CD14-positive monocyte (primary cell): ENCODE results near the gene ST8SIA1. TPM values are rescaled to one million over a fixed set of nuclear protein-coding genes. Genes with fewer than 3 reads are reported as not detected.

Source experiments
- DNase-seq, 3 donors: peaks; one replicate each; pipeline ENCODE4 v3.0.0-alpha.2; 2011 to 2022
- H2AFZ ChIP-seq: 2 replicates; pipeline ENCODE4 v1.6.0; 2012; ENCODE audit warnings: mild to moderate bottlenecking, low read depth, low read length, inconsistent platforms; ENCODE audit not compliant: insufficient read depth, poor library complexity, severe bottlenecking
- H3K27ac ChIP-seq, 2 donors: 1 replicate in 1 of 2; 2 replicates in 1 of 2; pipeline ENCODE4 v1.5.1; 2012 to 2013; ENCODE audit warnings: low read length in 2 of 2, control low read depth in 1 of 2, inconsistent platforms in 1 of 2, low read depth in 1 of 2, mild to moderate bottlenecking in 1 of 2
- H3K27me3 ChIP-seq, 2 donors: one replicate each; pipeline versions ENCODE4 v1.6.0 to v1.6.1; 2011 to 2013; ENCODE audit warnings: low read length in 2 of 2; ENCODE audit not compliant: control insufficient read depth in 2 of 2, insufficient read depth in 2 of 2
- H3K36me3 ChIP-seq, 2 donors: replicated peaks in 1 of 2; 1 replicate in 1 of 2; 2 replicates in 1 of 2; pipeline versions ENCODE4 v1.5.1 to v1.6.1; 2012 to 2013; ENCODE audit warnings: low read length in 2 of 2, control low read depth in 1 of 2, inconsistent platforms in 1 of 2, mild to moderate bottlenecking in 1 of 2; ENCODE audit not compliant: insufficient read depth in 2 of 2, control insufficient read depth in 1 of 2
- H3K4me1 ChIP-seq, 2 donors: 1 replicate in 1 of 2; 2 replicates in 1 of 2; pipeline versions ENCODE4 v1.5.1 to v1.6.1; 2012 to 2013; ENCODE audit warnings: low read length in 2 of 2, control low read depth in 1 of 2, inconsistent platforms in 1 of 2, mild to moderate bottlenecking in 1 of 2, moderate library complexity in 1 of 2; ENCODE audit not compliant: insufficient read depth in 2 of 2, control insufficient read depth in 1 of 2
- H3K4me2 ChIP-seq: replicated peaks from 2 replicates; pipeline ENCODE3; 2012; ENCODE audit warnings: low read length, moderate library complexity, mild to moderate bottlenecking; ENCODE audit not compliant: poor library complexity, severe bottlenecking; ENCODE audit errors: extremely low read depth
- H3K4me3 ChIP-seq, 3 experiments: fragments of 200-600 bp in 1 of 3; sonication (generic) in 1 of 3; replicated peaks in 1 of 3; 1 replicate in 2 of 3; 2 replicates in 1 of 3; pipeline ENCODE4 v1.5.1; 2011 to 2013; ENCODE audit warnings: low read length in 3 of 3, mild to moderate bottlenecking in 3 of 3, control low read depth in 2 of 3, low read depth in 2 of 3, inconsistent platforms in 1 of 3, moderate library complexity in 1 of 3
- H3K79me2 ChIP-seq: 2 replicates; pipeline ENCODE4 v1.6.0; 2012; ENCODE audit warnings: mild to moderate bottlenecking, control low read depth, inconsistent platforms, low read length, moderate library complexity; ENCODE audit not compliant: insufficient read depth
- H3K9ac ChIP-seq: 2 replicates; pipeline ENCODE4 v1.6.0; 2017; ENCODE audit warnings: low read length, mild to moderate bottlenecking; ENCODE audit not compliant: insufficient read depth, poor library complexity, severe bottlenecking
- H3K9me3 ChIP-seq, 2 donors: replicated peaks in 1 of 2; 1 replicate in 1 of 2; 2 replicates in 1 of 2; pipeline versions ENCODE4 v1.5.1 to v1.6.1; 2012 to 2013; ENCODE audit warnings: low read length in 2 of 2, control low read depth in 1 of 2; ENCODE audit not compliant: control insufficient read depth in 1 of 2, insufficient read depth in 1 of 2
- H4K20me1 ChIP-seq: 2 replicates; pipeline ENCODE4 v1.6.0; 2012; ENCODE audit warnings: mild to moderate bottlenecking, low read length, control low read depth, moderate library complexity; ENCODE audit not compliant: insufficient read depth
- H3K27ac Mint-ChIP-seq, 7 donors: one replicate each; pipeline ENCODE4 v1.8.0; 2020; ENCODE audit warnings: mild to moderate bottlenecking in 7 of 7, mixed read lengths in 7 of 7, moderate library complexity in 6 of 7, inconsistent platforms in 2 of 7
- H3K27me3 Mint-ChIP-seq, 3 donors: one replicate each; pipeline ENCODE4 v1.8.0; 2021 to 2022; ENCODE audit warnings: low read depth in 3 of 3, mild to moderate bottlenecking in 3 of 3, mixed read lengths in 3 of 3, moderate library complexity in 3 of 3, inconsistent platforms in 1 of 3
- H3K36me3 Mint-ChIP-seq, 2 donors: one replicate each; pipeline ENCODE4 v1.8.0; 2020; ENCODE audit warnings: mixed read lengths in 2 of 2, inconsistent platforms in 1 of 2, mild to moderate bottlenecking in 1 of 2
- H3K4me1 Mint-ChIP-seq: one replicate; pipeline ENCODE4 v1.8.0; 2020; ENCODE audit warnings: mild to moderate bottlenecking, mixed read lengths
- H3K4me3 Mint-ChIP-seq, 2 donors: one replicate each; pipeline ENCODE4 v1.8.0; 2020; ENCODE audit warnings: mild to moderate bottlenecking in 2 of 2, mixed read lengths in 2 of 2, moderate library complexity in 1 of 2
- H3K9me3 Mint-ChIP-seq, 7 donors: one replicate each; pipeline ENCODE4 v1.8.0; 2020 to 2022; ENCODE audit warnings: mixed read lengths in 7 of 7, mild to moderate bottlenecking in 6 of 7, moderate library complexity in 6 of 7, inconsistent platforms in 2 of 7
- WGBS: methylation state at CpG from one replicate; pipeline ENCODE4 v1.1.5; 2013; ENCODE audit warnings: missing lambda C conversion rate; ENCODE audit not compliant: insufficient coverage; 5-methylcytosine and 5-hydroxymethylcytosine counted together
- intact Hi-C, 2 donors: fragments of 100-400 bp; cut with micrococcal nuclease; formaldehyde crosslinking; loops; one replicate each; pipeline versions ENCODE4 v1.15.0 to v1.15.1; 2023
- polyA plus RNA-seq, 3 donors: library from polyadenylated mRNA; depleted of rRNA in 1 of 3; unstranded in 2 of 3; stranded (reverse) in 1 of 3; fragments of 300-500 nt in 2 of 3; fragments of >200 nt in 1 of 3; fragmentation: Illumina TruSeq in 2 of 3; gene quantifications; 1 replicate in 2 of 3; 2 replicates in 1 of 3; pipeline ENCODE4 v1.2.3, GENCODE V29; 2012 to 2021
- TF ChIP-seq, protein P1 (sequence below): fragments of 200-600 bp; IDR thresholded peaks from one replicate; pipeline ENCODE4 v1.8.0; 2022; ENCODE audit warnings: antibody characterized with exemption, mild to moderate bottlenecking

Gene ST8SIA1
- polyA plus RNA-seq, 3 donors = not detected

DNA sequence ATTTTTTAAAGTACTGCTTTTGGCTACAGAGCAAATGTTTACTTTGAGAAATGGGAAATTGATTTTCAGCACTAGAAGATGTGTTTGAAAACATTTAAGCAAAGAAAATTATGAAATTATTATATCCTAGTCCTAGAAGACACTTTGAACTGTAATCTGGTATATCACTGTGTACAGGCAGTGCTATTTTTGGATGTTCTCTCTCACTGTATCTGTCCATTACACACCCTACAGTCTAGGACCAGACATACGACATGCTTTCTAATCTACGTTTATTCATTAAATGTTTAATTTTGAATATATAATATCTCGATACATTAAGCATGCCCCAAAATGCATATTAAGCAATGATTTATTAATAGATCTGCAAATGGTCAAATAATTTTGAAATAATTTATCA, 82.5 kb downstream of the ST8SIA1 start:
- Histone ChIP-seq H3K79me2 (no peaks in the 10 kb centered on the region), H3K4me3 (no peak overlapping the region), H3K4me2 (no peak overlapping the region), H3K9me3 (no peaks in the 10 kb centered on the region), H3K27me3 (peaks cover 14 to 17% of the 10 kb centered on the region in 2 donors), H3K4me1 (no peaks in the 10 kb centered on the region), H3K36me3 (no peaks in the 10 kb centered on the region), H4K20me1 (no peaks in the 10 kb centered on the region), H2AFZ (no peak overlapping the region), H3K27ac (no peak overlapping the region), H3K9ac (no peak overlapping the region)
- Mint-ChIP-seq H3K4me3 (no peak overlapping the region), H3K27ac (no peak overlapping the region), H3K4me1 (peaks cover 3% of the 10 kb centered on the region), H3K9me3 (no peaks in the 10 kb centered on the region), H3K36me3 (no peaks in the 10 kb centered on the region), H3K27me3 (peaks cover 8 to 15% (median 12%) of the 10 kb centered on the region in 3 donors)
- intact Hi-C loops = no loop called here
- no peak for DNase-seq
- no CpG with 5 or more reads among the region's 3 CpGs for WGBS
- TF ChIP-seq, protein P1, sequence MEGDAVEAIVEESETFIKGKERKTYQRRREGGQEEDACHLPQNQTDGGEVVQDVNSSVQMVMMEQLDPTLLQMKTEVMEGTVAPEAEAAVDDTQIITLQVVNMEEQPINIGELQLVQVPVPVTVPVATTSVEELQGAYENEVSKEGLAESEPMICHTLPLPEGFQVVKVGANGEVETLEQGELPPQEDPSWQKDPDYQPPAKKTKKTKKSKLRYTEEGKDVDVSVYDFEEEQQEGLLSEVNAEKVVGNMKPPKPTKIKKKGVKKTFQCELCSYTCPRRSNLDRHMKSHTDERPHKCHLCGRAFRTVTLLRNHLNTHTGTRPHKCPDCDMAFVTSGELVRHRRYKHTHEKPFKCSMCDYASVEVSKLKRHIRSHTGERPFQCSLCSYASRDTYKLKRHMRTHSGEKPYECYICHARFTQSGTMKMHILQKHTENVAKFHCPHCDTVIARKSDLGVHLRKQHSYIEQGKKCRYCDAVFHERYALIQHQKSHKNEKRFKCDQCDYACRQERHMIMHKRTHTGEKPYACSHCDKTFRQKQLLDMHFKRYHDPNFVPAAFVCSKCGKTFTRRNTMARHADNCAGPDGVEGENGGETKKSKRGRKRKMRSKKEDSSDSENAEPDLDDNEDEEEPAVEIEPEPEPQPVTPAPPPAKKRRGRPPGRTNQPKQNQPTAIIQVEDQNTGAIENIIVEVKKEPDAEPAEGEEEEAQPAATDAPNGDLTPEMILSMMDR = no peak

DNA sequence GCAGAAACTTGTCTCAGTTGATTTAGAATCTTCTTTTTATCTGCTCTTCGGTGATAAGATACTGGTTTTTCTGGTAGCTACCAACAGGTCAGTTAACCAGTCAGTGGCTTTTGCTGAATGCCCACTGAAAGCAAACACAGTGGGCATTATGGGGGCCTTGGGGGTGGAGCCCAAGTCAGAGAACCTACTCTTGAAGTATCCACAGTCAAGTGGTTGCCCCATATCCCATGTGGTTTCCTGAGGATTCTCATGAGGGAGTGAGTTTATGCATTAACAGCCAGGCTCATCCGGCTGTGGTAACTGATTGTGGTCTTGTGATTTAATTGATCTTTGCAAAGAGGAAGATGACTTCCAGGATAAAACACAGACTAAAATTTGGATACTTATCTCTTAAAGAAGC, 83.7 kb downstream of the ST8SIA1 start:
- intact Hi-C loops = no loop called here
- no peak overlapping the region for H3K4me3 Mint-ChIP-seq

More for the DNA sequence above, 83.7 kb downstream of the ST8SIA1 start:
- no peak overlapping the region for H3K27ac Mint-ChIP-seq
- Histone ChIP-seq H2AFZ (no peak overlapping the region), H3K9ac (no peak overlapping the region), H4K20me1 (no peaks in the 10 kb centered on the region), H3K9me3 (no peaks in the 10 kb centered on the region), H3K4me3 (no peak overlapping the region), H3K36me3 (no peaks in the 10 kb centered on the region), H3K79me2 (no peaks in the 10 kb centered on the region), H3K4me1 (no peaks in the 10 kb centered on the region), H3K4me2 (no peak overlapping the region), H3K27ac (no peak overlapping the region), H3K27me3 (peaks cover 14 to 17% of the 10 kb centered on the region in 2 donors)
- WGBS = no CpG with 5 or more reads among the region's 2 CpGs
- peaks cover 3% of the 10 kb centered on the region for H3K4me1 Mint-ChIP-seq
- TF ChIP-seq, protein P1 = no peak
- no peaks in the 10 kb centered on the region for H3K36me3 Mint-ChIP-seq
- H3K27me3 Mint-ChIP-seq = peaks cover 6 to 23% (median 14%) of the 10 kb centered on the region in 3 donors
- no peak for DNase-seq
- H3K9me3 Mint-ChIP-seq = no peaks in the 10 kb centered on the region
